ENCODE data around the gene CTDSPL.
"Not testable (repeated sequence)": the region's sequence is repeated elsewhere in the genome, so short reads cannot be mapped to it uniquely, and the experiment has no call there.

CTDSPL gene

GRCh38 chr3:38019658-38020341, 158.1 kb downstream of the CTDSPL start:
- no peak for DNase-seq (ENCODE audit: low read depth)

GRCh38 chr3:38020342-38020726, 158.7 kb downstream of the CTDSPL start:
- DNase-seq (ENCODE audit: low read depth) = no peak

GRCh38 chr3:38021196-38021595, 159.5 kb downstream of the CTDSPL start:
- DNase-seq (ENCODE audit: low read depth) = no peak

DNA sequence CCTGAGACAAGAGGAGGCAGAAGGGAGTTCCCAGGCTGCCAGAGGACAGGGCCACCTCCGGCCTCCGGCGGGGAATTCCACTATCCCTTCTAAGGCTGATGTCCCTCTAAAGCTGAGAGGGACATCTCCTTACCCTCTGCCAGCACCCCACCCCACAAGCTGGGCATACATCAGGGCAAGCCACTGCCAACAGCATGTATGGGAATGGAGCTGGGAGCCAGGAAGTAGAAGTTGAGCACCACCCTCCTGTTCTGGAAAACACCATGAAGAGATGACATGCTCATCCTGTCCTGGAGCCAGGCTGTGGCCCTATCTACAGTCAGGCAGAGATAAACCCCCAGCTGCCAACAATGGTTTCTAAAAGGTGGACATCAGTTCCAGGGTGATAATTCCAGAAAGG, 160.6 kb downstream of the CTDSPL start:
- no peak for DNase-seq (ENCODE audit: low read depth)

DNA sequence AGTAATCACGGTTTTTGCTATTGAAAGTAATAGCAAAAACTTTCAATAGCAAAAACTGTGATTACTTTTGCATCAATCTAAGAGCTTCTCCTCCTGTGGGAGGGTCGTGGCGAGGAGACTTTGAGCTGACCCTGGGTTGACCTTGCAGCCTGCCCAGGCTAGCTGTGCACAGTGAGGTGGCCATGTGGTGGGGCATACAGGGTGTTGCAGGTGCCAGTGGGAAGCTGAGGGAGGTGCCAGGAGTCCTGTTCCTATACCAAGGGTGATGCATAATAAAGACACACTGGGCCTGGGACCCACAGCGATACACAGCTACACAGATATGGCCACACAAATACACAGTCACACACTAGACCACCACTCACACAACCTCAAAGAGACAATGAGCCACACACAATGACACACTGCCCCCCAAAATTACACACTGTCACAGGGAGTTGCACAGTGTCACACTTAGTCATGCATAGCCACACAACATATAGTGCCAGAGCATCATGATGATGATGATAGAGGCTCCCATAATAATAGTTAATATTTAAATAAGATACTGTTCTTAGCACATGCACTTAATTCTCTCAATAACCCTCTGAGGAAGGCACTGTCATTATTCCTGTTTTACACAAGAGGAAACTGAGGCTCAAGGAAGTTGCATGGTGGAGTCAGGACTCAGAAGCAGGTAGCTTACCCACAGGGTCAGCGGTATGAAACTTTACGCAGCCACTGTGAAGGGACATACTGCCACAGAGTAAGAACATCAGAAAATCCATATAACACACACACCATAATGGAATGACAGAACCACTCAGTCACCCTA, 161.4 kb downstream of the CTDSPL start:
- no peak for DNase-seq (ENCODE audit: low read depth)

GRCh38 chr3:38026856-38027255, 165.2 kb downstream of the CTDSPL start:
- DNase-seq (ENCODE audit: low read depth) = no peak

- no peak for DNase-seq (ENCODE audit: low read depth)
Observed at GRCh38 chr3:38027466-38028465, 166.1 kb downstream of the CTDSPL start.

GRCh38 chr3:38028621-38029361, 167.1 kb downstream of the CTDSPL start:
- no peak for DNase-seq (ENCODE audit: low read depth)

- DNase-seq (ENCODE audit: low read depth) = peak; percentile 22
Observed at GRCh38 chr3:38029400-38030125, 167.9 kb downstream of the CTDSPL start, which contains the start of gene PLCD1. Gene PLCD1 (minus strand): TSS chr3:38029642. CDS start chr3:38029539, 103 bp downstream.

DNA sequence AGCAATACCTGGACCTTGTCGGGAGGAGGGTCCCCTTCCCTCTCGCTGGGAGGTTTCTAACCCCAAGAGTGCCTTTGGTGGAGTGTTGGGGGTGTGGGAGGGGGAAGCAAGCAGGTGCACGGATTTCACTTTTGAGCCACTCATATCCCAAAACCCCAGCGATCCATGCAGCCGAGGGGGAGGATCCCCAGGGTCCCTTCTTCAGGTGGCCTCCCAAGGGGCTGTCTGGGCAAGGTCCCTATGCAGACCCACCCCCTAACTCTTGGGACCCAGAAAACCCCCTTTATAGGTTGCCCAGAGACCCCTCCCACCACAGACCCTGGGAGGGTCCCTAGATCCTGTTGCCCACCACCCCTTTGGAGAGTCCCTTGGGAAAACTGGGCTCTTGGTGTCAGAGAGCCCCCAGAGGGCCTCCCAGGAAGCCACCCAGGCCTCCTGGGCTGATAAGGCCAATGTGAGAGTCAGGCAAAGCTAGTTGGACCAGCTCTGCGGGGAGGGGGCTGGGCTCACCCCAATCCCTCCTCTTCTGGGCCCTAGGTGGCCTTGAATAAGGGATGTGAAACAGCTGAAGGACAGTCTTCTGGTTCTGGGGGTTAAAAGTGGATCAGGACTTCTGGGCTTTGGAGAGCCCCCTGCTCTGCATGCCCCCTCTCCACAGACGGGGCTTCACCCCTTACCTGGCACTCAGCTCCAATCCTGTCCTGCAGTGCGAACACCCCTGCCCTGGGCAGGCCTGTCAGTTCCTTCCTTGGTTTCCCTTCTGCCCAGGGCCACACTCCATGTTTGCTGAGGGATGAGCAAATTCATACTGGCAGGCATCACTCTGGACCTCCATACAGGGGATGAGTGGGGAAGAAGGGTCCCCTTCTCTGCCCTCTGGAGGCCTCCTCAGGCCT, 168.7 kb downstream of the CTDSPL start:
- no peak for DNase-seq (ENCODE audit: low read depth)

- no peak for DNase-seq (ENCODE audit: low read depth)
Observed at GRCh38 chr3:38031022-38031994, 169.6 kb downstream of the CTDSPL start.

- DNase-seq (ENCODE audit: low read depth) = no peak
Observed at GRCh38 chr3:38032328-38032865, 170.7 kb downstream of the CTDSPL start.

- DNase-seq (ENCODE audit: low read depth) = not testable (repeated sequence)
Observed at GRCh38 chr3:38033586-38033985, 171.9 kb downstream of the CTDSPL start.
